GM12875 (cell line): ENCODE data around the gene ZSCAN12.

Experiments used
- H3K4me3 ChIP-seq: one replicate; pipeline ENCODE4 v1.5.1; 2011; ENCODE audit warnings: low read depth, low read length, control low read depth
- CTCF ChIP-seq: IDR thresholded peaks from 2 replicates; pipeline ENCODE4 v1.5.1; 2011; ENCODE audit warnings: low read depth, mild to moderate bottlenecking, control low read depth, inconsistent platforms, low read length, moderate library complexity, borderline replicate concordance; ENCODE audit not compliant: insufficient read depth

The ZSCAN12 gene

DNA sequence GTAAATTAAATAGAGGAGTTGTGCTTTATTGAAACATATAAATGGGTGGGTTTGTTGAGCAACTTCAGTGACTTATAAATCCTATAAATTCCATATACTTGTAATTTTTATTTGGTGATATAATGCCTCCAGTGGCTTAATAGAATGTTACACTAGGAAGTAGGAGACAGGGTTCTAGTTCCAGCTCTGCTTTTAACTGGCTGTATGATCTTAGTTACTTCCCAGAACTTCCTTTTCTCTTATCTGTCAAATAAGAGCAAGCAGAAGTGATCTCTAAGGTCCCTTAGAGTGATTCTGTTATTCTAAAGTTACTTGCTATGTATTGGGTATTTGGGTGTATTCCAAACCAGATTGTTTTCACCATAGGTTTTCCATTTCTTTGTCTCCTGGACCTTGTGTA, 33.6 kb upstream of the ZSCAN12 start:
- H3K4me3 ChIP-seq = no peak overlapping the region
- TF ChIP-seq CTCF = no peak

DNA sequence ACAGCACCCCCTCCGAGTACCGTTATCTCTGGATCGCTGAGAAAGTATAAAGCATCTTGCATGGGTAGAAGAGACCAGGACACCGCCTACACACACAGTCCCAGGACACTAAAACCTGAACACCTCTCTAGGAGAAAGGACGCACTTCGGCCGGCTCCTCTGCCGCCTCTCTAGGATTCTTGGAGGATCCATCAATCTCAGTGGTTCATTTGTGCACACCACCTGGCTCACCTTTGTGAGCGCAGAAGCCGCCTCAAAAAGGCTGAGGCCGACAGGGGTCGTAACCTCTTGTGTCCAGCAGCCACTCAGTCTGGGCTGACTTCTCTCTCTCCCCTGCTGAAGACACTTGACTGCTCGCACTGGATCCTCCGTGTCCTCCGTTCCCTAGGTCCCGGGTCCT, 30.2 kb upstream of the ZSCAN12 start:
- H3K4me3 ChIP-seq = no peak overlapping the region
- TF ChIP-seq CTCF = no peak

DNA sequence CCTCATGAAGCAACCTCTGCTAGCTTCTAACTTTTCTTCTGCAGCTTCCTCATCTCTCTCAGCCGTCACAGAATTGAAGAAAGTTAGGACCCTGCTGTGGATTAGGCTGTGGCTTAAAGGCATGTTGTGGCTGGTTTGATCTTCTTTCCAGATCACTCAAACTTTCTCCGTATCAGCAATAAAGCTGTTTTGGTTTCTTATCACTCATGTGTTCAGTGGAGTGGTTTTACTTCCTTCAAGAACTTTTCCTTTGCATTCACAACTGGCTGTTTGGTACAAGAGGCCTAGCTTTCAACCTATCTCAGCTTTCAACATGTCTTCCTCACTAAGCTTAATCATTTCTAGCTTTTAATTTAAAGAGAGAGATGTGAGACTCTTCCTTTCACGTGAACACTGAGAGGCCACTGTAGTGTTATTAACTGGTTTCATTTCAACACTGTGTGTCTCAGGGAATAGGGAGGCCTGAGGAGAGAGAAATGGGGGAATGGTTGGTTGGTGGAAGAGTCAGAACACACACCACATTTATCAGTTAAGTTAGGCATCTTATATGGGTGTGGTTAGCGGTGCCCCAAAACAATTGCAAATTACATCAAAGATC, 26.5 kb upstream of the ZSCAN12 start:
- no peak overlapping the region for H3K4me3 ChIP-seq
- TF ChIP-seq CTCF = no peak

DNA sequence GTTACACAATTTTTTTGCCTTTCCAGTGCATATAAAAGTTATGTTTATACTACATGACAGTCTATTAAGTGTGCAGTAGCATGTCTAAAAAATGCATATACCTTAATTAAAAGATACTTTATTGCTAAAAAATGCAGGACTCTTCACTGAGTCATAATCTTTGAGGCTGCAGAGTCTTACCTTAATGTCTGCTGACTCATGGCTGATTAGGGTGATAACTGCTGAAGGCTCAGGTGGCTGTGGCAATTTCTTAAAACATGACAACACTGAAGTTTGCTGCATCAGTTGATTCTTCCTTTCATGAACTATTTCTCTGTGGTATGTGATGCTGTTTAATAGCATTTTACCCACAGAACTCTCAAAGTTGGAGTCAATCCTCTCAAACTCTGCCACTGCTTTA, 24.6 kb upstream of the ZSCAN12 start:
- no peak overlapping the region for H3K4me3 ChIP-seq
- TF ChIP-seq CTCF = no peak

GRCh38 chr6:28423546-28423945, 24.0 kb upstream of the ZSCAN12 start:
- no peak for TF ChIP-seq CTCF
- no peak overlapping the region for H3K4me3 ChIP-seq

DNA sequence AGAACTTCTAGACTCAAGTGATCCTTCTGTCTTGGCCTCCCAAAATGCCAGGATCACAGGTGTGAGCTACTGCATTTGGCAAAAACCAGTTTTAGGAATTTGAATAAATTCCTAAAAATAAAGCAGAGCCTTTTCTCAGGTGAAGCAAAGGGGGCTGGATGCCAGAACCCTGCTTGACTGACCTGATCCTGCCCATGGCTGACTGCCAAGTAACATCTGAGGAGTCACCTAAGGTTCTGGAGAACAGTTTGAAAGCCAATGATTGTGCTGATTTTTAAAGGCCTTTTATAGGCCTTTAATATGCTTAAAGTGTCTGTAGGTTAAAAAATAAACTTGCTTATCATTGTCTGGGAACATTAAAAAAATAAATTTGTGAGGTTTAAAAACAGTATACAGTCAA, 14.1 kb upstream of the ZSCAN12 start:
- no peak overlapping the region for H3K4me3 ChIP-seq
- no peak for TF ChIP-seq CTCF

GRCh38 chr6:28410767-28411166, 11.2 kb upstream of the ZSCAN12 start:
- TF ChIP-seq CTCF = no peak
- no peak overlapping the region for H3K4me3 ChIP-seq
